Stimulated activated CD8-positive, alpha-beta memory T cell treated with anti-CD3 and anti-CD28 coated beads, Interleukin-2, amount 100 ng/mL, for 1 hour (primary cell): ENCODE data around the gene MALRD1.
"Not testable (repeated sequence)": the region's sequence is repeated elsewhere in the genome, so short reads cannot be mapped to it uniquely, and the experiment has no call there.

Experiments
- DNase-seq, 2 donors: peaks; one replicate each; pipeline ENCODE4 v3.0.0-alpha.2; 2020; ENCODE audit warnings: low read depth in 2 of 2

The MALRD1 gene

GRCh38 chr10:19488592-19489280, 440.1 kb downstream of the MALRD1 start:
- no peak for DNase-seq

GRCh38 chr10:19491166-19491565, 442.6 kb downstream of the MALRD1 start:
- no peak for DNase-seq

GRCh38 chr10:19493917-19494316, 445.3 kb downstream of the MALRD1 start:
- no peak for DNase-seq

- DNase-seq: no peak
Observed at GRCh38 chr10:19497026-19497425, 448.4 kb downstream of the MALRD1 start.

- no peak for DNase-seq
Observed at GRCh38 chr10:19498393-19499290, 450.0 kb downstream of the MALRD1 start.

GRCh38 chr10:19499291-19499770, 450.7 kb downstream of the MALRD1 start:
- no peak for DNase-seq

- no peak for DNase-seq
Observed at GRCh38 chr10:19500959-19501358, 452.4 kb downstream of the MALRD1 start.

- no peak for DNase-seq
Observed at GRCh38 chr10:19505320-19506312, 457.0 kb downstream of the MALRD1 start.

GRCh38 chr10:19510005-19510732, 461.6 kb downstream of the MALRD1 start:
- DNase-seq: not testable (repeated sequence)

- DNase-seq: no peak
Observed at GRCh38 chr10:19518109-19518508, 469.5 kb downstream of the MALRD1 start.

GRCh38 chr10:19518632-19519031, 470.0 kb downstream of the MALRD1 start:
- DNase-seq: no peak

- DNase-seq: no peak
Observed at GRCh38 chr10:19531324-19531723, 482.7 kb downstream of the MALRD1 start.

GRCh38 chr10:19532411-19532810, 483.8 kb downstream of the MALRD1 start:
- no peak for DNase-seq

- DNase-seq: no peak
Observed at GRCh38 chr10:19541299-19541698, 492.7 kb downstream of the MALRD1 start.

GRCh38 chr10:19546224-19546623, 497.6 kb downstream of the MALRD1 start:
- DNase-seq: no peak

- DNase-seq: no peak
Observed at GRCh38 chr10:19549503-19549902, 500.9 kb downstream of the MALRD1 start.

GRCh38 chr10:19556666-19557065, 508.1 kb downstream of the MALRD1 start:
- no peak for DNase-seq

GRCh38 chr10:19561181-19561580, 512.6 kb downstream of the MALRD1 start:
- DNase-seq: no peak

- DNase-seq: no peak
Observed at GRCh38 chr10:19563388-19564141, 515.0 kb downstream of the MALRD1 start.

- no peak for DNase-seq
Observed at GRCh38 chr10:19570120-19570519, 521.5 kb downstream of the MALRD1 start.
